Parathyroid adenoma (tissue), 2 donors: Measurements from ENCODE around the gene TAOK1.

Experiments
- H2AFZ ChIP-seq: fragments of 300-600 bp; sonication (generic); one replicate; pipeline ENCODE4 v1.7.0; 2017; ENCODE audit warnings: antibody characterized with exemption, mild to moderate bottlenecking
- H3K27ac ChIP-seq: fragments of 300-600 bp; sonication (generic); one replicate; pipeline ENCODE4 v1.7.0; 2017
- H3K27me3 ChIP-seq: fragments of 300-600 bp; sonication (generic); one replicate; pipeline ENCODE4 v1.7.0; 2017; ENCODE audit warnings: low read length; ENCODE audit not compliant: control insufficient read depth, insufficient read depth
- H3K36me3 ChIP-seq: fragments of 300-600 bp; sonication (generic); one replicate; pipeline ENCODE4 v1.7.0; 2017; ENCODE audit warnings: low read length; ENCODE audit not compliant: control insufficient read depth, insufficient read depth
- H3K4me1 ChIP-seq: fragments of 300-600 bp; sonication (generic); one replicate; pipeline ENCODE4 v1.7.0; 2017; ENCODE audit warnings: control low read depth
- H3K4me2 ChIP-seq: fragments of 300-600 bp; sonication (generic); one replicate; pipeline ENCODE4 v1.7.0; 2017; ENCODE audit warnings: low read length
- H3K4me3 ChIP-seq: fragments of 300-600 bp; sonication (generic); one replicate; pipeline ENCODE4 v1.7.0; 2017; ENCODE audit warnings: low read depth, low read length
- H3K79me2 ChIP-seq: fragments of 300-600 bp; sonication (generic); one replicate; pipeline ENCODE4 v1.7.0; 2017; ENCODE audit warnings: control low read depth
- H3K9ac ChIP-seq: fragments of 300-600 bp; sonication (generic); one replicate; pipeline ENCODE4 v1.7.0; 2017; ENCODE audit warnings: mild to moderate bottlenecking
- H3K9me3 ChIP-seq: fragments of 300-600 bp; sonication (generic); one replicate; pipeline ENCODE4 v1.7.0; 2017; ENCODE audit warnings: low read length; ENCODE audit not compliant: control insufficient read depth
- TF ChIP-seq, protein P1 (sequence below): fragments of 300-600 bp; sonication (generic); IDR thresholded peaks from one replicate; pipeline ENCODE4 v1.7.0; 2017; ENCODE audit warnings: antibody characterized with exemption, mild to moderate bottlenecking
- donor health status: primary hyperparathyroidism.

TAOK1 gene

DNA sequence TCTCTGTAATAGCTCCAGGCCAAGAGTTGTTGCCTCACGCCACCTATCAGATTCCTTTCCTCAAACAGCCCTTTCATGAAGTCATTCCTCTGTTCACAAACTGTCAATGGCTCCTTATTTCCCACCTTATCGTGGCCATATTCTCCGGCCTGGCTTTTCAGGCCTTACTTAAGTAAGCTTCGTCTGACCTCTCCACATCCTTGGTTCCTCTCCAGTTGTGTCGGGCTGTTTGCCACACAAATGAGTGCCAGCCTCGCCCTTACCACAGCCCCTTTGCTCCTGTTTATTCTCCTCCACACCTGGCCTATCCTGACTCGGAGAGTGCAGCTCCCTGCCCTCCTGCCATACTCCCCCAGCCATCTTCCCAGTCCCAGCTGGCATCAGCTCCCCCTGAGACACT lies 180.4 kb downstream of the TAOK1 start:
- peaks cover 8% of the 10 kb centered on the region for H3K4me1 ChIP-seq
- TF ChIP-seq, protein P1, sequence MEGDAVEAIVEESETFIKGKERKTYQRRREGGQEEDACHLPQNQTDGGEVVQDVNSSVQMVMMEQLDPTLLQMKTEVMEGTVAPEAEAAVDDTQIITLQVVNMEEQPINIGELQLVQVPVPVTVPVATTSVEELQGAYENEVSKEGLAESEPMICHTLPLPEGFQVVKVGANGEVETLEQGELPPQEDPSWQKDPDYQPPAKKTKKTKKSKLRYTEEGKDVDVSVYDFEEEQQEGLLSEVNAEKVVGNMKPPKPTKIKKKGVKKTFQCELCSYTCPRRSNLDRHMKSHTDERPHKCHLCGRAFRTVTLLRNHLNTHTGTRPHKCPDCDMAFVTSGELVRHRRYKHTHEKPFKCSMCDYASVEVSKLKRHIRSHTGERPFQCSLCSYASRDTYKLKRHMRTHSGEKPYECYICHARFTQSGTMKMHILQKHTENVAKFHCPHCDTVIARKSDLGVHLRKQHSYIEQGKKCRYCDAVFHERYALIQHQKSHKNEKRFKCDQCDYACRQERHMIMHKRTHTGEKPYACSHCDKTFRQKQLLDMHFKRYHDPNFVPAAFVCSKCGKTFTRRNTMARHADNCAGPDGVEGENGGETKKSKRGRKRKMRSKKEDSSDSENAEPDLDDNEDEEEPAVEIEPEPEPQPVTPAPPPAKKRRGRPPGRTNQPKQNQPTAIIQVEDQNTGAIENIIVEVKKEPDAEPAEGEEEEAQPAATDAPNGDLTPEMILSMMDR, result no peak

DNA sequence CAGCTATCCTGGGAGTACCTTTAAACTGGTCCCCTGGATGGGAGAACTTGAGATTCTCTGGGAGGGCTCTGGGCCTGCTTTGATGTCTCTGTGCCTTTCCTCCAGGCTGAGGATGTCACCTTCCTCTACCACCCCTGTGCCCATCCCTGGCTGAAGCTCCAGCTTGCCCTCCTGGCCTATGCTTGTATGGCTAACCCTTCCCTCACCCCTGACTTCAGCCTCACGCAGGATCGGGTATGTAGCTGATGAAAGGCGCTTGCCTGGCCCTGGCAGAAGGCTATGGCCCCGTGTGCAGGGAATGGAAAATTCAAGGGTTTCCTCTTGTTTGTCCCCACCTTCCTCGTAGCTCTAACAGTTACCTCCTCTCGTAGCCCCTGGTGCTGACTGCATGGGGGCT lies 181.3 kb downstream of the TAOK1 start:
- no peak overlapping the region for H3K4me2 ChIP-seq
- no peaks in the 10 kb centered on the region for H3K36me3 ChIP-seq
- no peaks in the 10 kb centered on the region for H3K9me3 ChIP-seq
- H2AFZ ChIP-seq, result no peak overlapping the region
- H3K9ac ChIP-seq, result no peak overlapping the region
- H3K27me3 ChIP-seq, result no peaks in the 10 kb centered on the region
- peaks cover 8% of the 10 kb centered on the region for H3K4me1 ChIP-seq
- no peaks in the 10 kb centered on the region for H3K79me2 ChIP-seq
- TF ChIP-seq, protein P1, result no peak
- H3K4me3 ChIP-seq, result no peak overlapping the region
- no peak overlapping the region for H3K27ac ChIP-seq

More for the DNA sequence above, 180.4 kb downstream of the TAOK1 start:
- Histone ChIP-seq H3K36me3 (no peaks in the 10 kb centered on the region), H2AFZ (no peak overlapping the region), H3K4me2 (no peak overlapping the region), H3K9ac (no peak overlapping the region), H3K27ac (no peak overlapping the region), H3K27me3 (no peaks in the 10 kb centered on the region), H3K4me3 (no peak overlapping the region), H3K9me3 (no peaks in the 10 kb centered on the region), H3K79me2 (no peaks in the 10 kb centered on the region)

DNA sequence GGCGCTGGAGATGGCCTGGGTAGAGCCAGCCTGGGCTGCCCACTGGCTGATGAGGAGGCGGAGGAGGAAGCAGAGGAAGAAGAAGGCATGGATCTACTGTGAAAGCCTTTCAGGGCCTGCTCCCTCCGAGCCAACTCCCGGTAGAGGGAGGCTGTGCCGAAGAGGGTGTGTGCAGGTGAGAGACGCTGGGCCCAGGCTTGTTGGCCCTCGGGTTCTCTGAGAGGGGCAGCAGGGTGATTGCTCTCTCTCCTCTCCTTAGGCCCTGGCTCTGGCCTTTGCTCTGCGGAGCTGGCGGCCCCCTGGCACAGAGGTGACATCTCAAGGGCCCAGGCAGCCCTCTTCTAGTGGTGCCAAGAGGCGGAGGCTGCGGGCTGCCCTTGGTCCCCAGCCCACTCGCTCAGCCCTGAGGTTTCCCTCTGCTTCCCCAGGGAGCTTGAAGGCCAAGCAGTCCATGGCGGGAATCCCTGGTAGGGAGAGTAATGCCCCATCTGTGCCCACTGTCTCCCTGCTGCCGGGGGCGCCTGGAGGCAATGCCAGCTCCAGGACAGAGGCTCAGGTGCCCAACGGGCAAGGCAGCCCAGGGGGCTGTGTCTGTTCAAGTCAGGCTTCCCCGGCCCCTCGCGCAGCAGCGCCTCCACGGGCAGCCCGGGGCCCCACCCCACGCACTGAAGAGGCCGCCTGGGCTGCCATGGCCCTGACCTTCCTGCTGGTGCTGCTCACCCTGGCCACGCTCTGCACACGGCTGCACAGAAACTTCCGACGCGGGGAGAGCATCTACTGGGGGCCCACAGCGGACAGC lies 181.9 kb downstream of the TAOK1 start:
- Histone ChIP-seq H3K27me3 (no peaks in the 10 kb centered on the region), H3K4me3 (no peak overlapping the region), H3K79me2 (no peaks in the 10 kb centered on the region), H3K36me3 (no peaks in the 10 kb centered on the region), H3K27ac (no peak overlapping the region), H3K9ac (no peak overlapping the region), H3K9me3 (no peaks in the 10 kb centered on the region), H3K4me1 (peaks cover 8% of the 10 kb centered on the region), H2AFZ (no peak overlapping the region), H3K4me2 (no peak overlapping the region)
- TF ChIP-seq, protein P1, result no peak

DNA sequence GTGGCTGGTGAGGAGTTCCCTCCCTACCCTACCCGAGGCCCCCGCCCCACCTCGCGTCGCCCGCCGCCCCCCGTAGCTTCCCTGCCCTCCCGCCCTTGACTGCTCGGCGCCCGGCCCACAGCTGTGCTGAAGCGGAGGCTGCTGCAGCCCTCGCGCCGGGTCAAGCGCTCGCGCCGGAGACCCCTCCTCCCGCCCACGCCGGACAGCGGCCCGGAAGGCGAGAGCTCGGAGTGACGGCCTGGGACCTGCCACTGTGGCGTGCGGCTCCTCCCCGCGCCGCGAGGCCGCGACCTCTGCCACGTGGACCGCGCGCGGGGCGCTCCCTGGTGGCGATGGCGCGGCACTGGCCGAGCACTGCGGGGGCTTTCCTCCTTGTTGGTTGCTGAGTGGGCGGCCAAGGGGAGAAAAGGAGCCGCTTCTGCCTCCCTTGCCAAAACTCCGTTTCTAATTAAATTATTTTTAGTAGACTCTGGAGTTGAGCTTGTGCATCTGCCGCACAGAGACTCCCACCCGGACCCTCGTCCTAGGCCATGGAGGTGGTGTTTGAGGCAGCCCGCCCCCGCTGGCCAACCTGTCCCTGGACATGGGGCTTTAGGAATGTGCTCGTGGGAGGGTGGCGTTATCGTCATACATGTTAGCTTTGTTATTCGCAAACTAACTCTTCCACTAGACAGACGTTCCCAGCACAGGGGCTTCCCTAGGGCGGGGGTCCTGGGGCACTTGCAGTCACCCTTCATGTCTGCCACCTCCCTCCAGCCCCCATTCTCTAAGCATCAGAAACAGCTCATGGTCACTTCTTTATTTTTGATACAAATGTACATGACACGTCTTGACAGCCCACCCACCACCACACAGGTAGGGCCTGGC lies 182.8 kb downstream of the TAOK1 start:
- Histone ChIP-seq H3K4me1 (peaks cover 8% of the 10 kb centered on the region), H3K9me3 (no peaks in the 10 kb centered on the region), H3K4me2 (no peak overlapping the region), H3K36me3 (no peaks in the 10 kb centered on the region), H3K27me3 (no peaks in the 10 kb centered on the region), H3K9ac (no peak overlapping the region), H2AFZ (no peak overlapping the region), H3K4me3 (no peak overlapping the region), H3K79me2 (no peaks in the 10 kb centered on the region), H3K27ac (no peak overlapping the region)
- TF ChIP-seq, protein P1, result peak; percentile 63
